HG03520 (cell line): ENCODE measurements around the gene CSPG4.
"Not testable (repeated sequence)": the region's sequence is repeated elsewhere in the genome, so short reads cannot be mapped to it uniquely, and the experiment has no call there.

Experiments used
- ATAC-seq: cut with Tn5 transposase; IDR thresholded peaks from one replicate; pipeline ENCODE4 v1.9.1; 2021; ENCODE audit warnings: mild to moderate bottlenecking, moderate library complexity; ENCODE audit not compliant: unreplicated experiment

Gene CSPG4

DNA sequence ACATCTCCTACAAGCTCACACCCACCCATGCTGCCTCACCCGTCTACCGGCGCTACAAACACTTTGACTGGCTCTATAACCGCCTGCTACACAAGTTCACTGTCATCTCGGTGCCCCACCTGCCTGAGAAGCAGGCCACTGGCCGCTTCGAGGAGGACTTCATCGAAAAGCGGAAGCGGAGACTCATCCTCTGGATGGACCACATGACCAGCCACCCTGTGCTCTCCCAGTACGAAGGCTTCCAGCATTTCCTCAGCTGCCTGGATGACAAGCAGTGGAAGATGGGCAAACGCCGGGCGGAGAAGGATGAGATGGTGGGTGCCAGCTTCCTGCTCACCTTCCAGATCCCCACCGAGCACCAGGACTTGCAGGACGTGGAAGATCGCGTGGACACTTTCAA, 62.8 kb downstream of the CSPG4 start:
- ATAC-seq: no peak

DNA sequence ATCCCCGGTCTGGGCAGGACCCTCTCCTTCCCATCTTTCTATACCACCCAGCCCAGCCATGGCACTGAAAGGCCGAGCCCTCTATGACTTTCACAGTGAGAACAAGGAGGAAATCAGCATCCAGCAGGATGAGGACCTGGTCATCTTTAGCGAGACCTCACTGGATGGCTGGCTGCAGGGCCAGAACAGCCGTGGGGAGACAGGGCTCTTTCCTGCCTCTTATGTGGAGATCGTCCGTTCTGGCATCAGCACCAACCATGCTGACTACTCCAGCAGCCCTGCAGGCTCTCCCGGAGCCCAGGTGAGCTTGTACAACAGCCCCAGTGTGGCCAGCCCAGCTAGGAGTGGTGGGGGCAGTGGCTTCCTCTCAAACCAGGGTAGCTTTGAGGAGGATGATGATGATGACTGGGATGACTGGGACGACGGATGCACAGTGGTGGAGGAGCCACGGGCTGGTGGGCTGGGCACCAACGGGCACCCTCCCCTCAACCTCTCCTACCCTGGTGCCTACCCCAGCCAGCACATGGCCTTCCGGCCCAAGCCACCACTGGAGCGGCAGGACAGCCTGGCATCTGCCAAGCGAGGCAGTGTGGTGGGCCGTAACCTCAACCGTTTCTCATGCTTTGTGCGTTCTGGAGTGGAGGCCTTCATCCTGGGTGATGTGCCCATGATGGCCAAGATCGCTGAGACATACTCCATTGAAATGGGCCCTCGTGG, 63.4 kb downstream of the CSPG4 start:
- no peak for ATAC-seq

DNA sequence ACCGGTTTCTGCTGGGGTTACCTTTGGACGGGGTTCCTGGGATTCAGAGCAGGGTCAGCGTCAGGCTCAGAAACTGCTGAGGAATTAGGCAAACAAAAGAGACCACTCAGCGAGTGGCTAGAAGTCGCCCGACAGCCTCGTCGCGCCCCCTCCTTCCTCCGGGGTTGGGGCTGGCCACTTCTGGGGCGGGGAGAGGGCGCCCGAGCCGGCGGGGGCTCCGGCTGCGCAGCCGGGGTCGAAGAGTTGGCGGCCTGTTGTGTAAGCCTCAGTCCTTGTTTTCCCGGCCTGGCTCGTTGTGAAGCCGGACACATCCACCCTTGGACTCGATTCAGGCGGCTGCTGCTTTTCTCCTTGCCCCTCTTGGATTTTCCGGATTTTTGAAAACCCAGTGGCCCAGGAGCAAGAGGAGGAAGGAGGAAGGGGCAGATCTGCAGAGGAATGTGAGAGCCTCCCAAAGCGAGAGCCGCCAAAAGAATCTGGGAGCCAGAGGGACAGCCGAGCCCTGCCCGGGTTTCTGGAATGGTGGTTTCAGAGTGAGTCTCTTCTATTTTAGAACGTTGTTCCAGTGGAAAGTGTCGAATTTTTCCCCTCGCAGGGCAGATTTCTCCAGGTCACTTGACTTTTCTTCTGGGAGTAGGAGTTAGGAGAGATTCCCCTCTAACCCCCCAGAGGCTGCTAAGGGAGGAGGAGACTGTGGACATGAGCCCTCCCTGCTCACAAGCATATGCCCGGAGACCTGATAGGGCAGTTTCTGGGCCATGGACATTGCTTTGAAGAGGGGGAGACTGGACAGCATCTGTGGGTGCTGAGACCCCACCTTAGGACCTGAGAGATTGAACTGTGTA, 64.3 kb downstream of the CSPG4 start:
- no peak for ATAC-seq

DNA sequence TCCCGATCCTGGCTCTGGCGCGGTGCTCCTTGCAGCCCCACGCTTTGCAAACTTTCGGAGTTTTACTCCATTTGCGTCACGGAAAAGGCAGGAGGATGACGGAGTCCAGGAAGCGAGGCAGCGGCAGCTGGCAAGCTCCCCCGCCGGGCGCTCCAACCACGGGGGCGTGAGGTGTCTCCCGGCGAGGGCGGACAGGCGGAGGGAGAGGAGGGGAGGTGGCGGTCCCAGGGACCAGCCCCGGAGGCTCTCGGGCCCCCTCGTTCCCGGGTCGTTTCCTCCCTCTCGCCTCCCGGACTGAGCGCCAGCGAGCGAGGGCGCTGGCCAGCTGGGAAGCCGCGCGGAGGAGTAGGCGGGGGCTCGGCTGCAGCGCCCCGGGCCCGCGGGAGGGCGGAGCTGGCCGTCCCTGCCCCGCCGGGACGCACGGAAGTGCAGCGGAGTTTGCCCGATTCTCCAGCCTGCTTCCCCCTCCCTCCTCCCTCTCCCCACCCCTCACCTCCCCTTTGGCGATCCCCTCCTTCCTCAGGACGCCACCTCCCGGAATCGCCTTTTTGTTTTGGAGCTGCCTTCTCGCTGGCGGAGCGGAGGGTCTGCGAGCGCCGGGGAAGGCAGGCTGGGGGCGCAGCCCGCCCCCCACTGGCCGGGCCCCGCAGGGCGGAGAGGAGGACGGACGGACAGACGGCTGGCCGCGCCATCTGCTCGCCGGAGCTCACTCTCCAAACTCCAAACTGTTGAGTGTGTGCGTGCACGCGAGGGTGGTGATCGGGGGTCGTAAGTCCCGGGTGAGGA, 65.1 kb downstream of the CSPG4 start, which contains the start of gene SNX33:
TSS of gene SNX33 (plus strand) at position 543 of the 786 bp plus-strand sequence. CDS start 1,191 bp downstream, outside the sequence.
- no peak for ATAC-seq

DNA sequence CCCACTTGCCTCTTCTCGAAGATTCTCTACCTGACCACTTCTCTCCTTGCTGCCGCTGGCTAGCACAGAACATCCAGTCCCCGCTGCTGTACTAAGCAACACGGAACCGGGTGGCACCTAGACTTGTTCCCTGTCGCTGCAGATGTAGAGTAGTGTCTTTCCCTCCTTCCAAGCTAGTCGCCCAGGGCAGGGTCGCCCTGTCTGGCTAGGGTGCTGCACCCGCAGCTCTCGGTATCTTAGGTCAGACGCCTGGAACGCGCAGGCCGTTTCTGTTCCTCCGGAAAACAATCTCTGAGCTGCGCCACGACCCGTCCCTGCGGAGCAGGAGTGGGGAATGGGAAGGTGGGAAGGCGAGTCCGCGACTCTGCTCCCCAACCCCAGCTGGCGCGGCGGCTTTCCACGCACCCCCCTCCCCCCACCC, 65.7 kb downstream of the CSPG4 start:
- ATAC-seq: no peak

DNA sequence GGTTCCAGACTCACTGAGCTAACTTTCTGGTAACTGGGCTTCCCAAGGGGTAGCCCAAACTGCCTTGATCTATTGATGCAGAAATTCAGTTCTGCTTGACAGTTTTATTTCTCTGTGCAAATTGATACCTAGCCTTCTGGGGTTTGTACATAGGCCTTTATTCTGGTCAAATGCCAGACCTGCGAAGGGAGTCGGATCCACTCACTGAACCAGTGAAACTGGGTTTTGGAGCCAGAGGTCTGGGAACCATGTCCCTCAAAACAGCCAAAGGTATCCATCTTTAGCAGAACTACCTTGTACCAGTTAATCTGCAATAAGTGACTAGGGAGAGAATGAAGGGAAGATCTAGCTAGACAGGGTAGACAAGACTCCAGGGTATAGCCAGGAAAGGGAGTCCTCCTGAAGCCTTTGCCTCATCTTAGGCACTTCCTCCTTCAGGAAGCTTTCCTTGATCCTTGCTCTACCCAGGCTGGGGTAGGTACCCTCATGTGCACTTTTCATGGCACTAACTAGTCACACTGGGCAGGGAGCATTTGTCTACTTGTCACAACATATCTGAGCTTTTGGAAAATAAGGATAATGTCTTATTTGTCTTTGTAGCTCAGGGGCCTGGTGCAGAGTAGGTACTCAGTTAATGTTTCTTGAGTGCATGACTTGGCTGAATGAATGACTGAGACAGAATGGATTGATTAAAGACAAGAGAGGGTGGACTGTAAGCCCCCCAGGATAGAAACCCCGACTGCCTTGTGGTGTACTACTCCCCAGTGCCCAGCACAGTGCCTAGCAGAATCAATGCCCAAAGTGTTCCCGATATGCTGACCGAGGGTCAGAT, 66.3 kb downstream of the CSPG4 start:
- no peak for ATAC-seq

DNA sequence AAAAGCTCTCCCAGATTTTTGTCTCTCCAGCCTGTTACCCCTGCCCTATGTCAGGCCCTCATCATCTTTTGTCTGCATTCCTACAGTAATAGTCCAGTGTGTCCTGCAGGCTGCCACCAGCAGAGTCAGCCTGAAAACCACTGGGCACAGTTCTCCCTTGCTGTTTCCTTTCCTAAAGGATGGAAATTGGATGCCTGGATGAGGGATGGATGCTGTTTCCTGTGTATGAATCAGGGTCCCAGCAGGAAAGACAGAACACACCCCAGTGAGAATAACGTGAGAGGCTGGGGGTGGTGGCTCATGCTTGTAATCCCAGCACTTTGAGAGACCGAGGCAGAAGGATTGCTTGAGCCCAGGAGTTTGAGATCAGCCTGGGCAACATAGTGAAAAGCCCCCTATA, 68.3 kb downstream of the CSPG4 start:
- ATAC-seq: no peak

DNA sequence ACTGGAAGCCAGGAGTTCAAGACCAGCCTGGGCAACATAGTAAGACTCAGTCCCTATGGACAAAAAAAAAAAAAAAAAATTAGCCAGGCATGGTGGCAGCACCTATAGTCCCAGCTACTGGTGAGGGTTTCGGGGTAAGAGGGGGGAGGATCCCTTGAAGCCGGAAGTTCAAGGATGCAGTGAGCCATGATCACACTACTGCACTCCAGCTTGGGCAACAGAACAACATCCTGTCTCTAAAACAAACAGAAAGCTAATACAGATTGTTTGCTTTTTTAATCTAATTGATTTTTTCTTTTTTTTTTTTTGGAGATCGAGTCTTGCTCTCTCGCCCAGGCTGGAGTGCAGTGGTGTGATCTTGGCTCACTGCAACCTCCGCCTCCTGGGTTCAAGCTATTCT, 71.0 kb downstream of the CSPG4 start:
- ATAC-seq: no peak

DNA sequence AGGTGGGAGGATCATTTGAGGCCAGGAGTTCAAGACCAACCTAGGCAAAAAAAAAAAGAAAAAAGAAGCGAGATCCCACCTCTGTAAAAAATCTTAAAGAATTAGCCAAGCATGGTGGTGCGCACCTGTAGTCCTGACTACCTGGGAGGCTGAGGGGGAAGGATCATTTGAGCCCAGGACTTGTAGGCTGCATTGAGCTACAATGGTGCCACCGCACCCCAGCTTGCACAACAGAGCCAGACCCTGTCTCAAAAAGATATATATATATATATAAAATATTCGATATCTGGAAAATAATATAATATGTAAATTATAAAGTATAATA, 71.5 kb downstream of the CSPG4 start:
- no peak for ATAC-seq

DNA sequence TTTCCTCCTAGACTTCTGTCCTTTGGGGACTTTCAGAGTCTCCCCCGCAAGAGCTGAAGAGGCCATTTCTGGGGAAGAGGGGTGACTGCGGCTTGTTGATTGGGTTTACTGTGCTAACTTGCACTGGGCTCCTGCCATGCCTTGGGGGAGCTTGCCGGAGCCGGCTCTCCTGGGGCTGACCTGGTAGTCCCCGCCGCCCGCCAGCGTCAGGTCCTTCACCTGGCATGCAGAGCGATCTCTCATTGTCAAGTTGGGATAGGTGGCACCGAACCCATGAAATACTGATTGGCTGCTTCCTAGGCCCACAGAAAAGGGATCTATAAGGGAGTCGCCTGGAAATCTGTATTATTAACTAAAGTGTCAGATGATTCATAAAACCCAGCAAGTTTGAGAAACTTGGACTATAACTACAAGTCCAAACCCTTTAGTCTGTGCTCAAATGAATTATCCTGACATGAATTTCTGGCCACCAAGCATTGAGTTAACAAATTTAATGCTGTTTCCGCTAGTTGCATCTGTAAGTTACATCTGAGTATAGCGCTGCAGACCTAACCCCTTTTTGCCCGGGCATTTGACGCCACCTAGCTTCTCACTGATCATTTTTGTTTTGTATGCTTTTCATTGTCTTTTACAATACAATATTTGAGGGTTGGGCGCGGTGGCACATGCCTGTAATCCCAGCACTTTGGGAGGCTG, 72.0 kb downstream of the CSPG4 start:
- ATAC-seq: peak; percentile 21

DNA sequence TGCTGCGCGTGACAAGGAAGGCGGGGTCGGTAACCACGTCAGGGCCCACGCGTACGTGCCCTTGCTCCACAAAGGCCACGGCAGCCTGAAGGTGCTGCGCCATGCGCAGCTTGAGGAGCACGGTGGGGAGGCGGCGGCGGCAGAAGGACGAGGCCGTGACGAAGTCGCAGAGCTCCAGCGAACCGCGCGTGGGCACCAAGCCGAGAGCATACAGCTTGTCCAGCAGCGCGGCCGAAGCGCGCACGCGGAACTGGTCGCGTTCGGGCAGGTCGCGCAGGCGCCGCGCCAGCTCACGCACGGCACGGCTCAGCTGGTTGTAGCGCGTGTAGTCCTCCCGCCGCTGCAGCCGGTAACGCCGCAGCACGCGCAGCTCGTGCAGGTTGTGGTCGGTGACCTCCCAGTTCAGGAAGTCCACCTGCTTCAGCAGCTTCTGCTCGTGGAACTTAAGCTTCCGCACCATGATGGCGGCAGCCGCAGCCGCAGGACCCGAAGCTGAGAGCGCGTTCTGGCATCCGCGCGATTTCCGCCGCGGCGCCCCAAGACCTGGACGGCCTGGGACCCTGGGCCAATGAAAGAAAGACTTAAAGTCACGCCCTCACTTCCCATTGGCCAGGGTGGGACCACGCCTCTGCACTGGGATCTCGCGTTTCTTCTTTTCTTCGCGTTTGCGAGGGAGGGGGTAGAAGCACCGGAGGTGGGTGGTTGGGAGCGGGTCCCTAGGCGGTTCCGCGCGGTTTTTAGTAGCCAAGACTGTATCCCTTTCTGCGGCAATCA, 72.8 kb downstream of the CSPG4 start, which contains the start of gene IMP3:
TSS of gene IMP3 (minus strand) at position 516 of the 774 bp plus-strand sequence. CDS start at position 460, 56 bp downstream.
- peak; percentile 94 for ATAC-seq

DNA sequence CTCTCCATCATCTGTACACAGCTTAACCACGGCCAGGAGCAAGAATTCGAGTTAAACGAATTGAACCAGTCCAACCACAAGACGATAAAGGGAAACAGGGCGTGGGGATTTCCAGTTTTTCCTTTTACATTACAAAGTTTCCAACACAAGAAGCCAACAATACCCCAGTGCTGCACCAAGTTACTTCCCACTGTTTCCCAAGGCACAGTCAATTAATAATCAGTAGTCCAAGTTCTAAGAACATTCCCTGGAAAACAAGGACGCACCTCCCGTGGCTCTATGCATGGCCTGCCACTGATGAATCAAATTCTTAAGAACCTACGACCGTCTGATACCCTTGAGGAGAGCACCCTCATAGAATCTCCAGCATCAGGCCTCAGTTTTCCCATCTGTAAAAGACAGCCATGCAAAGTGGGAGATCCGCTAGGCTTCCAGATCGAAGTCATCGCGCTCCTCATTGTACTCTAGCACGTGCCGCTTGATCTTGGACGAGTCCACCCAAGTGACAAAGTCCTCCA, 73.4 kb downstream of the CSPG4 start:
- ATAC-seq: no peak

DNA sequence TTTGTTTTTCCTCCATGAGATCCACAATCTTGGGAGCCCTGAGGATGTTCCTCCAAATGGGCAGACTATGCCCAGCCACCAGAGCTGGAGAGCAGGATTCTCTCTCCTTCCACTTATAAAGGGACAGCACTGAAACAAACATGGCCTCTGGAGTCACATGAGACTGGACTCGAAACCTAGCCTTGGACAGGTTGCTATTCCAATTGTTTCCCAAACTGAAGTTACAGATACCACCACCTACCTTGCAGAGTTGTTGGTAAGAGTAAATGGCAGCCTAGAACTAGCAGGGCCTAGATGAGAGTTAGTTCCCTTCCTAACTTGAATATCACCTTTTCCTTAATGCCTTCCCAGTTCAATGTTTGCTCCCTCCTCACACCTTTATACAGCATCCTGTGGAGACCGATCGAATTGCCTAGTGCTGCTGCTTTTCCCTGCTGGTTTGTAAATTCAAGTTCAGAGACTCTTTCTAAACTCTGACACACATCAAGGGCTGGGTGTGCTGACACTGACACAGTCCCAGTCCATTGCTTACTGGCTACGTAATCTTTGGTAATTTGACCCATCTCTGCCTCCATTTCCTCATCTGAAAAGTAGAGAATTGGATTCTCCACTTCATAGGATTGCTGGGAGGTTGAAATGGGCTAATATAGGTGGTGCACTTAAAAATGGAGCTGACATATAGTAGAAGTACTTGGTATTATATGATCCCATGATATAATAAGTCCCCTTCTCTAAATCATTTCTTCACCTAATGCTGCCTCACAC, 75.2 kb downstream of the CSPG4 start:
- ATAC-seq: no peak

DNA sequence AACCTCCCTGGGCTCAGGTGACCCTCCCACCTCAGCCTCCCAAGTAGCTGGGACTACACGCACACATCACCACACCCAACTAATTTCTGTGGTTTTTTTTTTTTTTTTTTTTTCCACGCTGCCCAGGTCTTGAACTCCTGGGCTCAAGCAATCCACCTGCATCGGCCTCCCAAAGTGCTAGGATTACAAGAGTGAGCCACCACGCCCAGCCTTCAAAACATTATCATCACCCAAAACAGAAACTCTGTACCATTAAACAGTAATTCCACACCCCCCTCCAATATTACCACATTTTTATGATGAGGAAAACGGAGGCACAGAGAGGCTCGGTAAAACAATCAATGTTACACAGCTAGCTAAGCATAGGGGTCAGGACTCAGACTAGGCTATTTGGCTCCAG, 76.6 kb downstream of the CSPG4 start:
- no peak for ATAC-seq

DNA sequence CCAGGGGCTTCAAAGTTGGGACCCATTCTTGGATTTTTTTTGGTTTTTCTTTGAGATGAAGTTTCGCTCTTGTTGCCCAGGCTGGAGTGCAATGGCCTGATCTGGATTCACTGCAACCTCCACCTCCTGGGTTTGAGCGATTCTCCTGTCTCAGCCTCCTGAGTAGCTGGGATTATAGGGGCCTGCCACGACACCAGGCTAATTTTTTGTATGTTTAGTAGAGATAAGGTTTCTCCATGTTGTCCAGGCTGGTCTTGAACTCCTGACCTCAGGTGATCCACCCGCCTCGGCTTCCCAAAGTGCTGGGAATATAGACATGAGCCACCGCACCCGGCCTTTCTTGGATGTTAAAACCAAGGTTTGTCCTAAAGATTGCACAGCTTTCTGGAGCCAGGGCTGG, 78.7 kb downstream of the CSPG4 start:
- not testable (repeated sequence) for ATAC-seq

DNA sequence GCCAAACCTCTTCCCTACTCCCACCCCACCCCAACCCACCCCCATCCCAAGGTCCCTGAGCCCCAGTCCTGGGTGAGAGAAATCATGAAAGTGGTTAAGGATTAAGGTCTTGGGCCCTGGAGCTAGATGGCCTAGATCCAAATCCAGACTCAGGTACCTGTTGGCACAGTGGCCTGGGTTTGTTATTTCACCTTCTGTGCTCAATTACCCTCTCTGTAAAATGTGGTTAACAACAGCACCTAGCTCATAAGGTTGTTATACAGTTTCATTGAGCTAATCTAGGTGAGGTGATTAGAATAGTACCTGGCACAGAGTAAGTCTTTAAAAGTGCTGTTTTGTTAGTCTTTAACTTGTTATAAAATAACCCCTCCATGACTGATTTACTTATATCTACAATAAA, 80.7 kb downstream of the CSPG4 start:
- no peak for ATAC-seq

DNA sequence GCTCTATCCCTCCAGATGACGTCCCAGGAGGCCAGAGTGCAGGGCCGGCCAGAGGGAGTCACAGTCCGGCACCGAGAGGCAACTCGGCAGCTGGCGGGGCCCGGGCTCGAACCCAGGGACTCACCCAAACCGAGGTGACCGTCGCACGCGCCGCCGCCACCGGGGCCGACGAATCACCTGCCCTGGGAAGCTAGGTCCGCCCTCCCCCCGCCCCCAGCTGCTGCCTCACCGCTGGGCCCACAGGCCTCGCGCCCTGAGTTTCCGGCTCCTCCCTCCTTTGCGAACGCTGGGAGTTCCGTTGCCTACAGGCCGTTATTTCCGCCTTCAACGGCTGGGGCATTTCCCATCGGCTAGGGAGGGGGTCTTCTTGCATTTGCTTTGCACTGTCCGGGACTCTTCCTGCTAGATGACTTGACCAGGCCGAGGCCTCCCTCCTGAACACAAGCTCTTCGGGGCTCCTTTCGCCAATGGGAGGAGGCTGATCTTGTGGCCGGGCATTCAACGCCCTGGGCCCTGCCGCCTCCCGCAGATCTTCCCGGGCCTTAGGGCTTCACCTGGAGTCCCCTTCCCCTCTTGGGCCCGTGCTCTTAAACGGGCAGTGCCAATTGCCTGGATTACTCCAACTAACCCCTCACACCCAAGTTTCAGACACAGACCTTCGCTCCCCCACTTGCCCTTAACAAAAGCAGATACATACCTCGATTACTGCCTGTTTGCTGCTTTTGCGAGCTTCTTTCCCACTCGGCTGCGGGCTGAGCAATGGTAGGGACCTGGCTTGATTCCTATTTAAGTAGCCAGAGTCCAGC, 86.9 kb downstream of the CSPG4 start, which contains the start of gene SNUPN:
TSS of gene SNUPN (minus strand) at position 184 of the 806 bp plus-strand sequence. CDS start 4,674 bp downstream, outside the sequence.
- ATAC-seq: peak; percentile 69
